ENCODE results near the gene KRTAP1-1.
"Not testable (repeated sequence)": the region's sequence is repeated elsewhere in the genome, so short reads cannot be mapped to it uniquely, and the experiment has no call there.

GRCh38 chr17:41059276-41060051 lies 18.2 kb upstream of the KRTAP1-1 start:
- TF ChIP-seq CTCF (IDR thresholded peaks at IDR 0.05); POLR2AphosphoS5 (IDR thresholded peaks at IDR 0.05); EP300 (IDR thresholded peaks at IDR 0.05; ENCODE audit: low read depth); POLR2A (IDR thresholded peaks at IDR 0.05): not testable (repeated sequence)
